KMS-11 (cell line): ENCODE data around the gene PIR.

Source experiments
- H2AFZ ChIP-seq: fragments of 200-600 bp; sonication (generic); 2 replicates; pipeline ENCODE4 v1.6.1; 2016; ENCODE audit warnings: antibody characterized with exemption, mixed run types, low read depth
- H3K27ac ChIP-seq: fragments of 200-600 bp; sonication (generic); 2 replicates; pipeline ENCODE4 v1.6.1; 2016; ENCODE audit warnings: mild to moderate bottlenecking, mixed run types
- H3K27me3 ChIP-seq: fragments of 200-600 bp; sonication (generic); 2 replicates; pipeline ENCODE4 v1.6.1; 2017; ENCODE audit warnings: mild to moderate bottlenecking, low read depth, mixed run types, moderate library complexity; ENCODE audit not compliant: insufficient read depth
- H3K36me3 ChIP-seq: fragments of 200-600 bp; sonication (generic); 2 replicates; pipeline ENCODE4 v1.6.1; 2017; ENCODE audit warnings: mild to moderate bottlenecking, mixed run types; ENCODE audit not compliant: insufficient read depth
- H3K4me1 ChIP-seq: fragments of 200-600 bp; sonication (generic); 2 replicates; pipeline ENCODE4 v1.6.1; 2016; ENCODE audit warnings: mild to moderate bottlenecking, low read depth, mixed run types; ENCODE audit not compliant: poor library complexity, severe bottlenecking
- H3K4me2 ChIP-seq: fragments of 200-600 bp; sonication (generic); 2 replicates; pipeline ENCODE4 v1.7.0; 2016; ENCODE audit warnings: mild to moderate bottlenecking, mixed run types
- H3K4me3 ChIP-seq: fragments of 200-600 bp; sonication (generic); IDR thresholded peaks from 2 replicates; pipeline ENCODE4 v1.6.1; 2017; ENCODE audit warnings: low read depth, low read length, mixed read lengths; ENCODE audit not compliant: insufficient read depth
- H3K79me2 ChIP-seq: fragments of 200-600 bp; sonication (generic); 2 replicates; pipeline ENCODE4 v1.6.1; 2016; ENCODE audit warnings: low read depth, mixed run types; ENCODE audit not compliant: insufficient read depth
- H3K9ac ChIP-seq: fragments of 200-600 bp; sonication (generic); 2 replicates; pipeline ENCODE4 v1.6.1; 2016; ENCODE audit warnings: mild to moderate bottlenecking, mixed run types
- H4K20me1 ChIP-seq: fragments of 200-600 bp; sonication (generic); 2 replicates; pipeline ENCODE4 v1.6.1; 2016; ENCODE audit warnings: mild to moderate bottlenecking, mixed run types; ENCODE audit not compliant: insufficient read depth
- CTCF ChIP-seq: fragments of 200-600 bp; sonication (generic); conservative IDR thresholded peaks from 2 replicates; pipeline ENCODE4 v1.6.1; 2017; ENCODE audit warnings: low read depth, mild to moderate bottlenecking, antibody characterized with exemption, low read length, moderate library complexity, mixed read lengths

The PIR gene

GRCh38 chrX:15505101-15505500 is 12.0 kb upstream of the PIR start:
- H2AFZ ChIP-seq, result no peak overlapping the region
- no peaks in the 10 kb centered on the region for H3K27me3 ChIP-seq
- no peaks in the 10 kb centered on the region for H4K20me1 ChIP-seq
- H3K4me3 ChIP-seq, result no peak overlapping the region
- no peak overlapping the region for H3K4me2 ChIP-seq
- no peak overlapping the region for H3K9ac ChIP-seq
- no peaks in the 10 kb centered on the region for H3K4me1 ChIP-seq
- no peak overlapping the region for H3K27ac ChIP-seq
- no peak for TF ChIP-seq CTCF
- no peaks in the 10 kb centered on the region for H3K36me3 ChIP-seq
- no peaks in the 10 kb centered on the region for H3K79me2 ChIP-seq

GRCh38 chrX:15504661-15505060 is 11.5 kb upstream of the PIR start:
- Histone ChIP-seq H3K27ac (no peak overlapping the region), H4K20me1 (no peaks in the 10 kb centered on the region), H3K9ac (no peak overlapping the region), H3K4me2 (no peak overlapping the region), H3K4me1 (no peaks in the 10 kb centered on the region), H3K27me3 (no peaks in the 10 kb centered on the region), H3K79me2 (no peaks in the 10 kb centered on the region), H3K4me3 (no peak overlapping the region), H3K36me3 (no peaks in the 10 kb centered on the region), H2AFZ (no peak overlapping the region)
- no peak for TF ChIP-seq CTCF

- no peak for TF ChIP-seq CTCF
- Histone ChIP-seq H3K27me3 (no peaks in the 10 kb centered on the region), H3K27ac (no peak overlapping the region), H3K4me2 (no peak overlapping the region), H3K9ac (no peak overlapping the region), H3K4me1 (no peaks in the 10 kb centered on the region), H3K4me3 (no peak overlapping the region), H3K36me3 (no peaks in the 10 kb centered on the region), H3K79me2 (no peaks in the 10 kb centered on the region), H4K20me1 (no peaks in the 10 kb centered on the region), H2AFZ (no peak overlapping the region)
Observed at GRCh38 chrX:15501506-15501905, 8.4 kb upstream of the PIR start.

- no peaks in the 10 kb centered on the region for H3K79me2 ChIP-seq
- no peaks in the 10 kb centered on the region for H3K36me3 ChIP-seq
- H4K20me1 ChIP-seq, result no peaks in the 10 kb centered on the region
- no peak within 1 kb of the TSS for H2AFZ ChIP-seq
- H3K4me2 ChIP-seq, result no peak within 1 kb of the TSS
- no peaks in the 10 kb centered on the region for H3K4me1 ChIP-seq
- TF ChIP-seq CTCF, result no peak
- no peak within 1 kb of the TSS for H3K9ac ChIP-seq
- H3K27ac ChIP-seq, result no peak within 1 kb of the TSS
- no peak within 1 kb of the TSS for H3K4me3 ChIP-seq
- no peaks in the 10 kb centered on the region for H3K27me3 ChIP-seq
Observed at GRCh38 chrX:15500497-15500966, 7.4 kb upstream of the PIR start, which contains the start of gene BMX. Gene BMX, plus strand, starts transcription at chrX:15500807. Its CDS starts 7,547 bp downstream, at chrX:15508354.

- Histone ChIP-seq H3K79me2 (no peaks in the 10 kb centered on the region), H3K4me3 (no peak overlapping the region), H3K4me2 (no peak overlapping the region), H3K4me1 (no peaks in the 10 kb centered on the region), H3K27me3 (no peaks in the 10 kb centered on the region), H3K27ac (no peak overlapping the region), H4K20me1 (no peaks in the 10 kb centered on the region), H3K9ac (no peak overlapping the region), H2AFZ (no peak overlapping the region), H3K36me3 (no peaks in the 10 kb centered on the region)
- TF ChIP-seq CTCF, result no peak
Observed at GRCh38 chrX:15499976-15500375, 6.8 kb upstream of the PIR start.
